SK-N-SH treated with all-trans-retinoic acid at 6 μM for 48 hours (cell line): ENCODE measurements around the gene TMEM143.

Experiments
- ATAC-seq: fragments of 200-7000 bp; cut with Tn5 transposase; 3 replicates; pipeline ENCODE4 v1.9.1; 2020; ENCODE audit warnings: mild to moderate bottlenecking, moderate library complexity
- ARNTL ChIP-seq: fragments of 450-650 bp; formaldehyde crosslinking; IDR thresholded peaks from 2 replicates; pipeline ENCODE4 v1.5.0; 2020; ENCODE audit warnings: low read depth, mild to moderate bottlenecking, moderate library complexity, borderline replicate concordance
- BACH2 ChIP-seq: fragments of 250-450 bp; sonication (Bioruptor Pico); IDR thresholded peaks from 2 replicates; pipeline ENCODE4 v1.9.0; 2021; ENCODE audit warnings: mild to moderate bottlenecking, borderline replicate concordance
- CSDC2 ChIP-seq: fragments of 250-450 bp; sonication (Bioruptor Pico); IDR thresholded peaks from 2 replicates; pipeline ENCODE4 v1.5.0; 2020; ENCODE audit warnings: mild to moderate bottlenecking, moderate library complexity
- GLIS3 ChIP-seq: fragments of 250-450 bp; sonication (Bioruptor Pico); IDR thresholded peaks from 2 replicates; pipeline ENCODE4 v1.5.0; 2020; ENCODE audit warnings: mild to moderate bottlenecking, moderate library complexity
- ISL1 ChIP-seq: fragments of 250-450 bp; sonication (Bioruptor Pico); IDR thresholded peaks from 2 replicates; pipeline ENCODE4 v2.1.2; 2022; ENCODE audit warnings: mild to moderate bottlenecking, moderate library complexity
- OSR1 ChIP-seq: fragments of 250-450 bp; sonication (Bioruptor Pico); IDR thresholded peaks from 2 replicates; pipeline ENCODE4 v1.8.0; 2022; ENCODE audit warnings: moderate library complexity, mild to moderate bottlenecking, inconsistent platforms
- PATZ1 ChIP-seq: fragments of 250-450 bp; sonication (Bioruptor Pico); IDR thresholded peaks from 2 replicates; pipeline ENCODE4 v1.8.0; 2020; ENCODE audit warnings: mild to moderate bottlenecking, moderate library complexity, borderline replicate concordance
- PPARA ChIP-seq: fragments of 250-450 bp; sonication (Bioruptor Pico); IDR thresholded peaks from 2 replicates; pipeline ENCODE4 v1.5.0; 2020; ENCODE audit warnings: mild to moderate bottlenecking, borderline replicate concordance
- RARB ChIP-seq: fragments of 250-450 bp; sonication (Bioruptor Pico); IDR thresholded peaks from 2 replicates; pipeline ENCODE4 v1.8.0; 2021; ENCODE audit warnings: mild to moderate bottlenecking, moderate library complexity
- SNAI2 ChIP-seq: fragments of 250-450 bp; sonication (Bioruptor Pico); IDR thresholded peaks from 2 replicates; pipeline ENCODE4 v1.5.0; 2020; ENCODE audit warnings: mild to moderate bottlenecking, moderate library complexity
- TCF4 ChIP-seq: fragments of 250-450 bp; sonication (Bioruptor Pico); IDR thresholded peaks from 2 replicates; pipeline ENCODE4 v1.8.0; 2021; ENCODE audit warnings: mild to moderate bottlenecking, moderate library complexity, borderline replicate concordance
- TOX ChIP-seq: fragments of 250-450 bp; sonication (Bioruptor Pico); IDR thresholded peaks from 2 replicates; pipeline ENCODE4 v1.8.0; 2021; ENCODE audit warnings: mild to moderate bottlenecking, moderate library complexity, borderline replicate concordance
- ZC3H10 ChIP-seq: fragments of 250-450 bp; sonication (Bioruptor Pico); IDR thresholded peaks from 2 replicates; pipeline ENCODE4 v1.5.1; 2021; ENCODE audit warnings: mild to moderate bottlenecking, moderate library complexity
- ZFP3 ChIP-seq: fragments of 250-450 bp; sonication (Bioruptor Pico); IDR thresholded peaks from 2 replicates; pipeline ENCODE4 v1.5.0; 2020; ENCODE audit warnings: mild to moderate bottlenecking, moderate library complexity
- ZFP30 ChIP-seq: fragments of 450-650 bp; formaldehyde crosslinking; IDR thresholded peaks from 2 replicates; pipeline ENCODE4 v1.5.0; 2022; ENCODE audit warnings: mild to moderate bottlenecking, moderate library complexity
- ZNF565 ChIP-seq: fragments of 450-650 bp; formaldehyde crosslinking; conservative IDR thresholded peaks from 2 replicates; pipeline ENCODE4 v1.5.0; 2020; ENCODE audit warnings: low read depth, mild to moderate bottlenecking, moderate library complexity
- ZNF70 ChIP-seq: fragments of 450-650 bp; formaldehyde crosslinking; IDR thresholded peaks from 2 replicates; pipeline ENCODE4 v1.5.0; 2020; ENCODE audit warnings: mild to moderate bottlenecking, moderate library complexity
- ZNF8 ChIP-seq: fragments of 450-650 bp; formaldehyde crosslinking; IDR thresholded peaks from 2 replicates; pipeline ENCODE4 v1.5.0; 2020; ENCODE audit warnings: mild to moderate bottlenecking, moderate library complexity
- TF ChIP-seq, protein P1 (sequence below): fragments of 250-450 bp; sonication (Bioruptor Pico); IDR thresholded peaks from 2 replicates; pipeline ENCODE4 v1.5.0; 2020; ENCODE audit warnings: mild to moderate bottlenecking, moderate library complexity
- TF ChIP-seq, protein P2 (sequence below): fragments of 250-450 bp; sonication (Bioruptor Pico); IDR thresholded peaks from 2 replicates; pipeline ENCODE4 v1.8.0; 2021; ENCODE audit warnings: low read depth, mild to moderate bottlenecking, moderate library complexity, borderline replicate concordance
- TF ChIP-seq, protein P3 (sequence below): fragments of 250-450 bp; sonication (Bioruptor Pico); IDR thresholded peaks from 2 replicates; pipeline ENCODE4 v1.5.1; 2021; ENCODE audit warnings: mild to moderate bottlenecking, moderate library complexity
- TF ChIP-seq, protein P4 (sequence below): fragments of 250-450 bp; sonication (Bioruptor Pico); IDR thresholded peaks from 2 replicates; pipeline ENCODE4 v1.5.1; 2020; ENCODE audit warnings: low read depth, mild to moderate bottlenecking, moderate library complexity

TMEM143 gene

DNA sequence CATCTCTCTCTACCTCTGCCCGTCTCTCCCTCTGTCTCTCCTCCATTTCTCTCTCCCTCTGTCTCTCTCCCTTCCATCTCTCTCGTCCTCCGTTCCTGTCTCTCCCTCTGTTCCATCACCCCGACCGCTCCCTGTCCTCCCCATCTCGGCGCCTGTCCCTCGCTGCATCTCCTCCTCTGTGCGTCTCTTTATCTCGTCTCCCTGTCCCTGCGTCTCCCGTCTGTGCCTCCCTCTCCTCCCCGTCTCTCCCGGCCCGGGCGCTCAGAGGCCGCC is 34.3 kb upstream of the TMEM143 start:
- ATAC-seq = no peak

DNA sequence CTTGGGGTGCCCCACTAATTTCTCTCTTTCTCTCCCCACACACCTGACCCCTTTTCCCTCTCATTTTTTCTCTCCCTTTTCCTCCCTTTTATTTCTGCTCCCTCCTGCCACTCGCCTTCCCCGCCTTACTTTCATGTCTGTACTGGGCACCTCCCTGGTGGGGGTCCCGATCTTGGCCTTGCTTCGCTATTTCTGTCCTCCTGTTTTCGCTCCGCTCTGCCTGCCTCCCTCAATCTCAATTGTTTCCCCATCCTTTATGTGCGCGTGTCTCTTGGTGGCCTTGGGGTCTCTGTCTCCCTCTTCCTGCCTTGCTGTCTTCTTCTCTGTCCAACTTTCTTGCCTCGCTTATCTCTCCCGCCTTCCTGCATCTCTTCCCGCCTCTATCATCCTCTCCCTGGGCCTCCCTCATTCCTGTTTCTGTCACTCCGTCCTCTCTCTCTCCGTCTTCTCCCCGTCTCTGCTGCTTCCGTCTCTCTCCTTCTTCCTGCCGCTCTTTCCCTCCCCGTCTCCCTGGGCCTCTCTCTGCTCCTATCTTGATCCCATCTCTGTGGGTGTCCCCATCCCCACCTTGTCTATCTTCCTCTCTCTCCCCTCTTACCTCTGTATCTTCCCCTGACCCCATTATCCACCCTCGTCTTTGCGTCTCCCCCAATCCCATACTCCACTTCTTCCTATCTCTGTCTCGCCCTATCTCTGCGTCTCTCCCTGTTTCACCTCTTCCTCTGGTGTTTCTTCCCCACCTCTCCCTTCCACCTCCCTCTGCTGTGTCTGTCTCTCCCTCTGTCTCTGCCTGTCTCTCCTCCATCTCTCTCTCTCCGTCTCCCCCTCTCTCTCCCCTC is 33.7 kb upstream of the TMEM143 start:
- ATAC-seq = no peak
- TF ChIP-seq CSDC2 (CRISPR knock-in tag) = no peak
- no peak for TF ChIP-seq ZC3H10 (CRISPR knock-in tag)
- no peak for TF ChIP-seq OSR1 (CRISPR knock-in tag)
- TF ChIP-seq, protein P1, sequence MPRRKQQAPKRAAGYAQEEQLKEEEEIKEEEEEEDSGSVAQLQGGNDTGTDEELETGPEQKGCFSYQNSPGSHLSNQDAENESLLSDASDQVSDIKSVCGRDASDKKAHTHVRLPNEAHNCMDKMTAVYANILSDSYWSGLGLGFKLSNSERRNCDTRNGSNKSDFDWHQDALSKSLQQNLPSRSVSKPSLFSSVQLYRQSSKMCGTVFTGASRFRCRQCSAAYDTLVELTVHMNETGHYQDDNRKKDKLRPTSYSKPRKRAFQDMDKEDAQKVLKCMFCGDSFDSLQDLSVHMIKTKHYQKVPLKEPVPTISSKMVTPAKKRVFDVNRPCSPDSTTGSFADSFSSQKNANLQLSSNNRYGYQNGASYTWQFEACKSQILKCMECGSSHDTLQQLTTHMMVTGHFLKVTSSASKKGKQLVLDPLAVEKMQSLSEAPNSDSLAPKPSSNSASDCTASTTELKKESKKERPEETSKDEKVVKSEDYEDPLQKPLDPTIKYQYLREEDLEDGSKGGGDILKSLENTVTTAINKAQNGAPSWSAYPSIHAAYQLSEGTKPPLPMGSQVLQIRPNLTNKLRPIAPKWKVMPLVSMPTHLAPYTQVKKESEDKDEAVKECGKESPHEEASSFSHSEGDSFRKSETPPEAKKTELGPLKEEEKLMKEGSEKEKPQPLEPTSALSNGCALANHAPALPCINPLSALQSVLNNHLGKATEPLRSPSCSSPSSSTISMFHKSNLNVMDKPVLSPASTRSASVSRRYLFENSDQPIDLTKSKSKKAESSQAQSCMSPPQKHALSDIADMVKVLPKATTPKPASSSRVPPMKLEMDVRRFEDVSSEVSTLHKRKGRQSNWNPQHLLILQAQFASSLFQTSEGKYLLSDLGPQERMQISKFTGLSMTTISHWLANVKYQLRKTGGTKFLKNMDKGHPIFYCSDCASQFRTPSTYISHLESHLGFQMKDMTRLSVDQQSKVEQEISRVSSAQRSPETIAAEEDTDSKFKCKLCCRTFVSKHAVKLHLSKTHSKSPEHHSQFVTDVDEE (CRISPR knock-in tag) = no peak
- no peak for TF ChIP-seq TCF4 (CRISPR knock-in tag)
- TF ChIP-seq PPARA = no peak
- no peak for TF ChIP-seq ZFP3 (CRISPR knock-in tag)
- no peak for TF ChIP-seq ZNF565 (CRISPR knock-in tag)
- TF ChIP-seq, protein P2, sequence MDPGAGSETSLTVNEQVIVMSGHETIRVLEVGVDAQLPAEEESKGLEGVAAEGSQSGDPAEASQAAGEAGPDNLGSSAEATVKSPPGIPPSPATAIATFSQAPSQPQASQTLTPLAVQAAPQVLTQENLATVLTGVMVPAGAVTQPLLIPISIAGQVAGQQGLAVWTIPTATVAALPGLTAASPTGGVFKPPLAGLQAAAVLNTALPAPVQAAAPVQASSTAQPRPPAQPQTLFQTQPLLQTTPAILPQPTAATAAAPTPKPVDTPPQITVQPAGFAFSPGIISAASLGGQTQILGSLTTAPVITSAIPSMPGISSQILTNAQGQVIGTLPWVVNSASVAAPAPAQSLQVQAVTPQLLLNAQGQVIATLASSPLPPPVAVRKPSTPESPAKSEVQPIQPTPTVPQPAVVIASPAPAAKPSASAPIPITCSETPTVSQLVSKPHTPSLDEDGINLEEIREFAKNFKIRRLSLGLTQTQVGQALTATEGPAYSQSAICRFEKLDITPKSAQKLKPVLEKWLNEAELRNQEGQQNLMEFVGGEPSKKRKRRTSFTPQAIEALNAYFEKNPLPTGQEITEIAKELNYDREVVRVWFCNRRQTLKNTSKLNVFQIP (CRISPR knock-in tag) = no peak
- no peak for TF ChIP-seq ZFP30 (CRISPR knock-in tag)
- TF ChIP-seq BACH2 (CRISPR knock-in tag) = no peak
- TF ChIP-seq, protein P3, sequence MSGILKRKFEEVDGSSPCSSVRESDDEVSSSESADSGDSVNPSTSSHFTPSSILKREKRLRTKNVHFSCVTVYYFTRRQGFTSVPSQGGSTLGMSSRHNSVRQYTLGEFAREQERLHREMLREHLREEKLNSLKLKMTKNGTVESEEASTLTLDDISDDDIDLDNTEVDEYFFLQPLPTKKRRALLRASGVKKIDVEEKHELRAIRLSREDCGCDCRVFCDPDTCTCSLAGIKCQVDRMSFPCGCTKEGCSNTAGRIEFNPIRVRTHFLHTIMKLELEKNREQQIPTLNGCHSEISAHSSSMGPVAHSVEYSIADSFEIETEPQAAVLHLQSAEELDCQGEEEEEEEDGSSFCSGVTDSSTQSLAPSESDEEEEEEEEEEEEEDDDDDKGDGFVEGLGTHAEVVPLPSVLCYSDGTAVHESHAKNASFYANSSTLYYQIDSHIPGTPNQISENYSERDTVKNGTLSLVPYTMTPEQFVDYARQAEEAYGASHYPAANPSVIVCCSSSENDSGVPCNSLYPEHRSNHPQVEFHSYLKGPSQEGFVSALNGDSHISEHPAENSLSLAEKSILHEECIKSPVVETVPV (CRISPR knock-in tag) = no peak
- no peak for TF ChIP-seq ZNF8 (CRISPR knock-in tag)
- no peak for TF ChIP-seq ISL1 (CRISPR knock-in tag)
- TF ChIP-seq, protein P4, sequence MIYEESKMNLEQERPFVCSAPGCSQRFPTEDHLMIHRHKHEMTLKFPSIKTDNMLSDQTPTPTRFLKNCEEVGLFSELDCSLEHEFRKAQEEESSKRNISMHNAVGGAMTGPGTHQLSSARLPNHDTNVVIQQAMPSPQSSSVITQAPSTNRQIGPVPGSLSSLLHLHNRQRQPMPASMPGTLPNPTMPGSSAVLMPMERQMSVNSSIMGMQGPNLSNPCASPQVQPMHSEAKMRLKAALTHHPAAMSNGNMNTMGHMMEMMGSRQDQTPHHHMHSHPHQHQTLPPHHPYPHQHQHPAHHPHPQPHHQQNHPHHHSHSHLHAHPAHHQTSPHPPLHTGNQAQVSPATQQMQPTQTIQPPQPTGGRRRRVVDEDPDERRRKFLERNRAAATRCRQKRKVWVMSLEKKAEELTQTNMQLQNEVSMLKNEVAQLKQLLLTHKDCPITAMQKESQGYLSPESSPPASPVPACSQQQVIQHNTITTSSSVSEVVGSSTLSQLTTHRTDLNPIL = no peak
- no peak for TF ChIP-seq GLIS3 (CRISPR knock-in tag)
- TF ChIP-seq SNAI2 (CRISPR knock-in tag) = no peak
- no peak for TF ChIP-seq ARNTL (CRISPR knock-in tag)
- TF ChIP-seq RARB (CRISPR knock-in tag) = no peak
- no peak for TF ChIP-seq ZNF70 (CRISPR knock-in tag)

More for the DNA sequence above, 34.3 kb upstream of the TMEM143 start:
- TF ChIP-seq ZC3H10 (CRISPR knock-in tag) (no peak), PATZ1 (CRISPR knock-in tag) (no peak), GLIS3 (CRISPR knock-in tag) (no peak), TOX (CRISPR knock-in tag) (no peak), TCF4 (CRISPR knock-in tag) (no peak), BACH2 (CRISPR knock-in tag) (no peak), ZFP30 (CRISPR knock-in tag) (no peak), ZNF565 (CRISPR knock-in tag) (no peak), ARNTL (CRISPR knock-in tag) (no peak)
- TF ChIP-seq, protein P4 = no peak
